Endothelial cell of hepatic sinusoid (primary cell): ENCODE results near the gene TENM4.

ENCODE experiments used
- in situ Hi-C: cut with HindIII; loops from 2 replicates; pipeline ENCODE4 v1.10.0; 2017; ENCODE audit warnings: low sequenced_read_pairs

TENM4 gene

GRCh38 chr11:78783846-78784245 lies 657.0 kb downstream of the TENM4 start:
- in situ Hi-C loops: no loop called here

GRCh38 chr11:78783301-78783700 lies 657.5 kb downstream of the TENM4 start:
- in situ Hi-C loops: no loop called here

GRCh38 chr11:78782725-78783124 lies 658.1 kb downstream of the TENM4 start:
- in situ Hi-C loops: no loop called here

- in situ Hi-C loops: no loop called here
These were observed 659.9 kb downstream of the TENM4 start for GRCh38 chr11:78780889-78781288.

- in situ Hi-C loops: loop anchor here (5.0 kb wide), 1 partner anchor 56 kb away; no protein-coding TSS in a partner anchor
These were observed 667.3 kb downstream of the TENM4 start for GRCh38 chr11:78773492-78773891.

GRCh38 chr11:78773077-78773476 lies 667.8 kb downstream of the TENM4 start:
- in situ Hi-C loops: loop anchor here (5.0 kb wide), 1 partner anchor 56 kb away; no protein-coding TSS in a partner anchor

- in situ Hi-C loops: loop anchor here (5.0 kb wide), 1 partner anchor 55 kb away; no protein-coding TSS in a partner anchor
These were observed 668.6 kb downstream of the TENM4 start for GRCh38 chr11:78772186-78772585.

GRCh38 chr11:78770931-78771330 lies 669.9 kb downstream of the TENM4 start:
- in situ Hi-C loops: loop anchor here (5.0 kb wide), 1 partner anchor 54 kb away; no protein-coding TSS in a partner anchor

GRCh38 chr11:78768971-78769370 lies 671.9 kb downstream of the TENM4 start:
- in situ Hi-C loops: no loop called here

GRCh38 chr11:78768345-78768744 lies 672.5 kb downstream of the TENM4 start:
- in situ Hi-C loops: no loop called here

GRCh38 chr11:78767027-78767932 lies 673.5 kb downstream of the TENM4 start:
- in situ Hi-C loops: no loop called here

- in situ Hi-C loops: no loop called here
These were observed 675.9 kb downstream of the TENM4 start for GRCh38 chr11:78764946-78765345.

- in situ Hi-C loops: no loop called here
These were observed 677.2 kb downstream of the TENM4 start for GRCh38 chr11:78763664-78764063.

GRCh38 chr11:78762105-78762504 lies 678.7 kb downstream of the TENM4 start:
- in situ Hi-C loops: no loop called here

GRCh38 chr11:78759071-78759470 lies 681.8 kb downstream of the TENM4 start:
- in situ Hi-C loops: no loop called here

- in situ Hi-C loops: no loop called here
These were observed 687.5 kb downstream of the TENM4 start for GRCh38 chr11:78753297-78753696.

- in situ Hi-C loops: no loop called here
These were observed 688.3 kb downstream of the TENM4 start for GRCh38 chr11:78752494-78752893.

GRCh38 chr11:78748918-78749690 lies 691.7 kb downstream of the TENM4 start:
- in situ Hi-C loops: no loop called here

- in situ Hi-C loops: no loop called here
These were observed 695.9 kb downstream of the TENM4 start for GRCh38 chr11:78744949-78745348.

GRCh38 chr11:78744202-78744601 lies 696.6 kb downstream of the TENM4 start:
- in situ Hi-C loops: no loop called here

- in situ Hi-C loops: no loop called here
These were observed 698.4 kb downstream of the TENM4 start for GRCh38 chr11:78742430-78742829.

- in situ Hi-C loops: no loop called here
These were observed 699.1 kb downstream of the TENM4 start for GRCh38 chr11:78741741-78742140.
